Body of pancreas (tissue), 4 donors: ENCODE results near the gene GPR183. TPM values are rescaled to one million over a fixed set of nuclear protein-coding genes. Genes with fewer than 3 reads are reported as not detected.

Experiments used
- ATAC-seq: fragments of 150-250 bp; one replicate; pipeline ENCODE4 v1.9.1; 2016
- DNase-seq, 4 donors: peaks; one replicate each; pipeline ENCODE4 v3.0.0-alpha.2; 2019
- H3K27ac ChIP-seq, 4 donors: fragments of 200-600 bp; sonication (generic); 1 replicate in 3 of 4; 2 replicates in 1 of 4; pipeline versions ENCODE4 v1.5.1 to v1.6.1; 2016 to 2019; ENCODE audit warnings: mild to moderate bottlenecking in 1 of 4, mixed read lengths in 1 of 4, moderate library complexity in 1 of 4
- H3K27me3 ChIP-seq, 2 donors: fragments of 200-600 bp; sonication (generic); one replicate each; pipeline ENCODE4 v1.6.0; 2016; ENCODE audit warnings: mild to moderate bottlenecking in 1 of 2
- H3K36me3 ChIP-seq, 2 donors: fragments of 200-600 bp; sonication (generic); replicated peaks in 1 of 2; 2 replicates each; pipeline ENCODE4 v1.5.1; 2016; ENCODE audit warnings: low read depth in 2 of 2; ENCODE audit not compliant: insufficient read depth in 1 of 2
- H3K4me1 ChIP-seq: fragments of 200-600 bp; sonication (generic); one replicate; pipeline ENCODE4 v1.6.0; 2016
- H3K4me3 ChIP-seq, 2 donors: fragments of 200-600 bp; sonication (generic); 1 replicate in 1 of 2; 2 replicates in 1 of 2; pipeline ENCODE4 v1.5.1; 2016 to 2019
- H3K9me3 ChIP-seq, 3 donors: fragments of 200-600 bp; sonication (generic); 1 replicate in 2 of 3; 2 replicates in 1 of 3; pipeline ENCODE4 v1.5.1; 2016
- CTCF ChIP-seq, 7 experiments: fragments of 450-650 bp in 4 of 7; fragments of 200-600 bp in 3 of 7; sonication (generic) in 3 of 7; IDR thresholded peaks; one replicate each; pipeline ENCODE4 v1.5.1; 2016 to 2019; ENCODE audit warnings: antibody characterized with exemption in 7 of 7
- POLR2A ChIP-seq, 3 donors: fragments of 450-650 bp; IDR thresholded peaks; one replicate each; pipeline ENCODE4 v1.6.1; 2016; ENCODE audit warnings: antibody characterized with exemption in 3 of 3, mild to moderate bottlenecking in 2 of 3
- WGBS, 2 donors: methylation state at CpG; one replicate each; pipeline ENCODE4 v1.1.5; 2017; 5-methylcytosine and 5-hydroxymethylcytosine counted together
- intact Hi-C: fragments of 100-400 bp; cut with DNase I; formaldehyde crosslinking; loops from one replicate; pipeline ENCODE4 v1.15.1; 2023
- total RNA-seq, 2 donors: library from RNA; depleted of rRNA; stranded (reverse); fragments of >200 nt; gene quantifications; one replicate each; pipeline ENCODE4 v1.1.0, GENCODE V29; 2016

Gene GPR183
- total RNA-seq, 2 donors from 2014 or later = 3.6 TPM; not detected in 1

GRCh38 chr13:99345345-99345744 is 38.1 kb upstream of the GPR183 start:
- Histone ChIP-seq H3K27ac (no peak overlapping the region), H3K36me3 (no peaks in the 10 kb centered on the region), H3K27me3 (no peaks in the 10 kb centered on the region), H3K9me3 (no peaks in the 10 kb centered on the region), H3K4me1 (no peaks in the 10 kb centered on the region), H3K4me3 (no peak overlapping the region)
- DNase-seq (no peak), ATAC-seq (no peak)
- WGBS, 2 donors = 90 to 93% methylated on average over 5 of the region's 5 CpGs
- TF ChIP-seq POLR2A (IDR thresholded peaks at IDR 0.05) (no peak), CTCF (IDR thresholded peaks at IDR 0.05) (no peak)
- intact Hi-C loops = no loop called here

- H3K27ac ChIP-seq = no peak overlapping the region
- H3K4me1 ChIP-seq = peaks cover 3% of the 10 kb centered on the region
- TF ChIP-seq POLR2A (IDR thresholded peaks at IDR 0.05) = no peak
- TF ChIP-seq CTCF (IDR thresholded peaks at IDR 0.05) = no peak
- WGBS, 2 donors = 91 to 94% methylated on average over 6 of the region's 6 CpGs
- no peaks in the 10 kb centered on the region for H3K36me3 ChIP-seq
- ATAC-seq (no peak), DNase-seq (no peak)
- H3K27me3 ChIP-seq = no peaks in the 10 kb centered on the region
- H3K4me3 ChIP-seq = no peak overlapping the region
- no peaks in the 10 kb centered on the region for H3K9me3 ChIP-seq
- intact Hi-C loops = no loop called here
Measured at GRCh38 chr13:99344610-99345208, 37.5 kb upstream of the GPR183 start.

- intact Hi-C loops = no loop called here
- Histone ChIP-seq H3K9me3 (no peaks in the 10 kb centered on the region), H3K27me3 (no peaks in the 10 kb centered on the region), H3K36me3 (no peaks in the 10 kb centered on the region), H3K27ac (no peak overlapping the region), H3K4me1 (peaks cover 9% of the 10 kb centered on the region), H3K4me3 (no peak overlapping the region)
- DNase-seq (no peak), ATAC-seq (no peak)
- WGBS, 2 donors = 81 to 90% methylated on average over 8 to 10 of the region's 10 CpGs
- TF ChIP-seq CTCF (IDR thresholded peaks at IDR 0.05) = no peak
- TF ChIP-seq POLR2A (IDR thresholded peaks at IDR 0.05) = no peak
Measured at GRCh38 chr13:99342723-99343315, 35.6 kb upstream of the GPR183 start.

- H3K36me3 ChIP-seq = no peaks in the 10 kb centered on the region
- intact Hi-C loops = no loop called here
- ATAC-seq = no peak
Measured at GRCh38 chr13:99341969-99342722, 34.9 kb upstream of the GPR183 start.

More at GRCh38 chr13:99341969-99342722, 34.9 kb upstream of the GPR183 start:
- WGBS, 2 donors = 95% methylated on average over 15 to 16 of the region's 16 CpGs
- Histone ChIP-seq H3K4me1 (peaks cover 9% of the 10 kb centered on the region), H3K9me3 (no peaks in the 10 kb centered on the region), H3K27me3 (no peaks in the 10 kb centered on the region), H3K4me3 (no peak overlapping the region), H3K27ac (no peak overlapping the region)
- TF ChIP-seq POLR2A (IDR thresholded peaks at IDR 0.05) (no peak), CTCF (IDR thresholded peaks at IDR 0.05) (no peak)
- no peak for DNase-seq
